ENCODE data around the gene PSD4. TPM values are rescaled to one million over a fixed set of nuclear protein-coding genes. Genes with fewer than 3 reads are reported as not detected.

The PSD4 gene
- total RNA-seq, 1 experiment from 2014 or later = 1.0 TPM

DNA sequence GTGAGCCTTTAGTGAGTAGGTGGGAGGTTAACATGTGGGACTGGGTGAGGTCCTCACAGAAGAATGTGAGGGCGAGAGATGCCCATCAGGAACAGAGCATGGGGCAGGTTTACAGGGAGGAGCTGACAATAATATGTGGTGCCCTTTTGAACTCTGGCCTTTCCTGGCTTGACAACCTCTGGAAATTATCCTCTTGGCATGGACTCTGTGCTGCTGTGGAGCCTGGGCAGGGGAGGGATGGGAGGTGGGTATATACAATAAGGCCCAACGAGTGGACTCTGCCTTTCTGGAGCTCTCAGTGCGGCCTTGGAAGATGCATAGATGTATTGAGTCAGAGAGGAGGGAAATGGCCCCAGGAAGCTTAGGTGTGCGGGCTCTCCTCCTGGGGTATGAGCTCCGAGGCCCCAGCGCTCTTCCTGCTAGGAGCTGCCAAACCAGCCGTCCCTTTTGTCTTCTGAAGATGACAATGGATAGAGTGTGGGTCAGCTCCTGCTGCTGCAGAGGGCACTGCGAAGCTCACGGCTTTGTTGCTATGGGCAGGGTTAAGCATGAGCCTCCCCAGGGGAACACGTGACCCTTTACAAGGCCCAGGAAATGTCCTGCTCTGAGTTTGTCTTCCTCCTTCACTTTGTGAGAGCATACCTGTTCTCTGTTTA lies 8.7 kb upstream of the PSD4 start:
- peak; percentile 69 for DNase-seq
- H3K27ac Mint-ChIP-seq = no peak overlapping the region; a peak in 1 of 7 replicates
- H2AK5ac ChIP-seq (ENCODE audit: insufficient read length, low read length) = no peak overlapping the region
- H4K5ac ChIP-seq (ENCODE audit: insufficient read length, low read depth, low read length) = no peak overlapping the region
- H3K9ac ChIP-seq (ENCODE audit: extremely low read depth, insufficient read length, low read length) = no peak overlapping the region
- H4K8ac ChIP-seq (replicated peaks; ENCODE audit: insufficient read length, low read depth, low read length) = no peak overlapping the region
- no peak overlapping the region for H2BK5ac ChIP-seq (ENCODE audit: insufficient read length, low read length)
- no peak overlapping the region for H3K14ac ChIP-seq (ENCODE audit: insufficient read depth, low read length)
- H3K23ac ChIP-seq (ENCODE audit: insufficient read length, low read depth, low read length) = no peak overlapping the region
- H3K18ac ChIP-seq (ENCODE audit: insufficient read length, low read depth, low read length) = no peak overlapping the region
- no peak overlapping the region for H3K56ac ChIP-seq (ENCODE audit: insufficient read length, low read depth, low read length)
- TF ChIP-seq, protein P1, sequence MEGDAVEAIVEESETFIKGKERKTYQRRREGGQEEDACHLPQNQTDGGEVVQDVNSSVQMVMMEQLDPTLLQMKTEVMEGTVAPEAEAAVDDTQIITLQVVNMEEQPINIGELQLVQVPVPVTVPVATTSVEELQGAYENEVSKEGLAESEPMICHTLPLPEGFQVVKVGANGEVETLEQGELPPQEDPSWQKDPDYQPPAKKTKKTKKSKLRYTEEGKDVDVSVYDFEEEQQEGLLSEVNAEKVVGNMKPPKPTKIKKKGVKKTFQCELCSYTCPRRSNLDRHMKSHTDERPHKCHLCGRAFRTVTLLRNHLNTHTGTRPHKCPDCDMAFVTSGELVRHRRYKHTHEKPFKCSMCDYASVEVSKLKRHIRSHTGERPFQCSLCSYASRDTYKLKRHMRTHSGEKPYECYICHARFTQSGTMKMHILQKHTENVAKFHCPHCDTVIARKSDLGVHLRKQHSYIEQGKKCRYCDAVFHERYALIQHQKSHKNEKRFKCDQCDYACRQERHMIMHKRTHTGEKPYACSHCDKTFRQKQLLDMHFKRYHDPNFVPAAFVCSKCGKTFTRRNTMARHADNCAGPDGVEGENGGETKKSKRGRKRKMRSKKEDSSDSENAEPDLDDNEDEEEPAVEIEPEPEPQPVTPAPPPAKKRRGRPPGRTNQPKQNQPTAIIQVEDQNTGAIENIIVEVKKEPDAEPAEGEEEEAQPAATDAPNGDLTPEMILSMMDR (conservative IDR thresholded peaks at IDR 0.05) = no peak
- no peak overlapping the region for H3K27ac ChIP-seq (ENCODE audit: insufficient read length, low read depth, low read length)
- H2AFZ ChIP-seq (ENCODE audit: low read length) = no peak overlapping the region
- no peaks in the 10 kb centered on the region for H3K9me3 ChIP-seq (ENCODE audit: control insufficient read depth, low read depth, low read length)
- H2BK15ac ChIP-seq (ENCODE audit: low read depth, low read length) = no peak overlapping the region
- H3K23me2 ChIP-seq (ENCODE audit: insufficient read length, low read depth, low read length, poor library complexity, severe bottlenecking) = no peaks in the 10 kb centered on the region
- no peak overlapping the region for H3T11ph ChIP-seq (ENCODE audit: low read length)
- H3K79me2 ChIP-seq (ENCODE audit: insufficient read depth, low read length) = no peaks in the 10 kb centered on the region
- H3K36me3 Mint-ChIP-seq (ENCODE audit: insufficient read depth in 1 of 3, low read depth in 3 of 3) = no peaks in the 10 kb centered on the region; a peak in 1 of 7 replicates
- no peak overlapping the region for H3K4ac ChIP-seq (ENCODE audit: low read depth, low read length)
- H3K4me2 ChIP-seq (ENCODE audit: insufficient read depth, insufficient read length, low read length) = no peak overlapping the region
- WGBS (ENCODE audit: extremely low coverage, insufficient read length, low lambda C conversion rate) = no CpG with 5 or more reads among the region's 10 CpGs
- no peak overlapping the region for H2BK120ac ChIP-seq (ENCODE audit: low read depth, low read length, poor library complexity, severe bottlenecking)
- no peak overlapping the region for H2BK12ac ChIP-seq (ENCODE audit: insufficient read length, low read depth, low read length)
- peaks cover 22% of the 10 kb centered on the region for H3K27me3 Mint-ChIP-seq (ENCODE audit: low read depth)
- H3K4me1 Mint-ChIP-seq = peaks cover 12 to 16% of the 10 kb centered on the region in 2 experiments
- no peak overlapping the region for H3K4me3 Mint-ChIP-seq
- no peaks in the 10 kb centered on the region; a peak in 1 of 5 replicates for H3K9me3 Mint-ChIP-seq
- no peaks in the 10 kb centered on the region for H3K4me1 ChIP-seq (ENCODE audit: insufficient read depth, low read length)
- no peak overlapping the region for H4K91ac ChIP-seq (ENCODE audit: insufficient read length, low read depth, low read length)
- no peaks in the 10 kb centered on the region for H3K27me3 ChIP-seq (ENCODE audit: insufficient read depth, low read length)
- H3K79me1 ChIP-seq (ENCODE audit: insufficient read depth, low read depth, low read length, poor library complexity, severe bottlenecking) = no peaks in the 10 kb centered on the region
- H2BK20ac ChIP-seq (ENCODE audit: low read depth, low read length, poor library complexity, severe bottlenecking) = no peak overlapping the region
- H4K20me1 ChIP-seq (ENCODE audit: control insufficient read depth, insufficient read depth, insufficient read length) = no peaks in the 10 kb centered on the region
